NCI-H1436 treated with DMSO at 0.1 percent for 48 hours (cell line): ENCODE results near the gene LBX1.

Experiments used
- DNase-seq: peaks from one replicate; lab custom pipeline; 2025; lab: John Stamatoyannopoulos, UW

LBX1 gene

DNA sequence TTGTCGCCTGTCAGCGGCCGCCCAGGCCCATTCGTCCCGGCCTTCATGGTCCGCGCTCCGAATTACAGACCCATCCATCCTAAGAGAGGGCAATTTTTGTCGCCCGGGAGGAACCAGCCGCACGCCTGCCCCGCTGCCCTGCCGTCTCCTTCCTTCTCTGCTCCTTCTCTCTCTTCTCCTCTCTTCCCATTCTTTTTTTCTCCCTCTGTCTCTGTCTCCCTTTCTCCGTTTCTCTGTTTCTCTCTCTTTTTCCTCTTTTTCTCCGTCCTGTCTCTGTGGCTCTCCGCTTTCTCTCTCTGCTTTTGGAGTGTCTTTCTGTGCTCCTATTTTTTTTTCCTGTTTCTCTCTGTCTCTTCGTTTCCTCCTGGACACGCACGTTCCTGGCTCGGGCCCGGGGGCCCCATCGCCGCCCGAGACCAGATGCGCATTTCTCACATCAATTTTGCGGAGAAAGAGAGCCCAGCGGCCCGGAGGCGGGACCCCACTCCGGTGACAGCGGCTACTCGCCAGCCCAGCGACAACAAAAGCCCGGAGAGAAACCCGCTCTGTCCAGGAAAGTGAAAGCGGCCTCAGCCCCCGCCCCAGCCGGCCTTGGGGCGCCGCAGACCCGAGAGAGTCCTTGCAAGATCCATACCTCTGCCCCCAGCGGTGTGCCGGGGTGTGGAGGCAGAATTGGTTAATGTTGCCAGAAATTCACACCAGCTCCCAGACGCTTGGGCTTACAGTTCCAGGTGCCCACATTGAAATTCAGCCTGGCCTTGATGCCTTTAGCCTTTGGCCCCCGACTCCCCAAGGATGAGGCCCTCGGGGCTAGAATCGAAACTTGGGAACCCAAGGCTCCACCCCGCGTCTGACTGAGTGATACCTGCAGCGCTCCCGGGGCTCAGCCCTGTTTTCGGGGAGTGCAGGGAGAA lies 4.1 kb downstream of the LBX1 start:
- no peak for DNase-seq

GRCh38 chr10:101224060-101224909 lies 5.0 kb downstream of the LBX1 start:
- DNase-seq = no peak

DNA sequence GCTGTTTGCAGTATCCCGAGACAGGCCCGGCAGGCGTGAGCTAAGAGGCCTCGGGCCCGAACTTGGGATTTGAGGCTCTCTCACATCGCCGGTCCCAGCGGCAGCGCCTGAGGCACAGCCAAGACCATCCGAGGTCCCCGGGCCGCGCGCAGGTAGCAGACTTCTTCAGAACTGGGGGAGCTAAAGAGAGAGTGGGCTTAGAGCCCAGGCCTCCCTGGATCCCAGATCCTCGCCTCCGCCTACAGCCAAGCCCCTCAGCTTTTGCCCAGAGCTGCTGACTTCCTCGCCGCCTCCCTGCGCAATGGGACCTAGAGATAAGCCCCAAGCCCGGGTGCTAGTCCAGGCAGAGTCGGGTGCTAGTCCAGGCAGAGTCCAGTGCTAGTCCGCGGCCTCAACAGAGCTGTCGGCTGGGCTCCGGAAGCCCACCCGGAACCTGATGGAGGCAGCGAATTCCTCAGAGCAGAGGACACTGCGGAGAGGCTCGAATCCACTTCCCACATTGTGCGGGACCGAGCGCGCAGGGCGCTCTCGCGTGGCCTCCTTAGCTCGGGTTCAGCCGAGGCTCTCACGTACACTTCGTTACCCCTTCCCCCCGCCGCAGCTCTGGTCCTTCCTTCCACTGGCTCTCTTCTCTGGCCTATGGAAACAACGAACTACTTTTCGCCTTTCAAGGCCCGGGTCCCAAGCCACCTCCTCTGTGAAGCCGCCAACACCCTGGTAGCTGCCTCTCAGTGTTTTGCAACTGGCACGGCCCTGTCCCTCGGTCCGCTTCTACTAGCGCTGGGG lies 5.8 kb downstream of the LBX1 start:
- no peak for DNase-seq

- no peak for DNase-seq
Measured at GRCh38 chr10:101222683-101223273, 6.5 kb downstream of the LBX1 start.

GRCh38 chr10:101221963-101222531 lies 7.2 kb downstream of the LBX1 start:
- DNase-seq = no peak

GRCh38 chr10:101221549-101221948 lies 7.7 kb downstream of the LBX1 start:
- DNase-seq = no peak

DNA sequence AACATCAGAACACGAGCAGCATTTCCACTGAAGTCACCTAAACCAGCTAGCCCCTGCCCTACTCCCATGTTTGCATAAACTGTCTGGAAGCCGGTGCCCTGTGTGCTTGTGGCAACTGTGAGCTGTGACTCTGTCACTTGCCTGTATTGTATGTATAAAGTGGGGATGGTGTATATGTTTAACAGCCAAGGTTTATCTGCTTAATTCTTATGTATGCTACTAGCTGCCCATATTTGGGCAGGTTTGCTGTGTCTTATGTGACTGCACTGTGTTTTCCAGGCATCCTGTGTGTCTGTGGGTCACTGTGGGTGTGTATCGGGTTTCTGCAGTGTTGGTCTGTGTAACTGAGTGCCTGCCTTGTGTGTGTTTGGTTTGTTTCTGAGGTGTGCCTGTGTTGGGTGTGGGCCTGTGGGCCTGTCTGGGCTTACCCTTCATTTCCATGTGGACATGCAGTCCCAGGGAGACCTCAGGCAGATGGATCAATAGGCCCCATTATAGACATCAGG lies 9.3 kb downstream of the LBX1 start:
- no peak for DNase-seq

- DNase-seq = no peak
Measured at GRCh38 chr10:101219139-101219945, 9.9 kb downstream of the LBX1 start.

GRCh38 chr10:101218351-101219138 lies 10.7 kb downstream of the LBX1 start:
- no peak for DNase-seq

- peak; percentile 6 for DNase-seq
Measured at GRCh38 chr10:101217450-101218281, 11.6 kb downstream of the LBX1 start.

DNA sequence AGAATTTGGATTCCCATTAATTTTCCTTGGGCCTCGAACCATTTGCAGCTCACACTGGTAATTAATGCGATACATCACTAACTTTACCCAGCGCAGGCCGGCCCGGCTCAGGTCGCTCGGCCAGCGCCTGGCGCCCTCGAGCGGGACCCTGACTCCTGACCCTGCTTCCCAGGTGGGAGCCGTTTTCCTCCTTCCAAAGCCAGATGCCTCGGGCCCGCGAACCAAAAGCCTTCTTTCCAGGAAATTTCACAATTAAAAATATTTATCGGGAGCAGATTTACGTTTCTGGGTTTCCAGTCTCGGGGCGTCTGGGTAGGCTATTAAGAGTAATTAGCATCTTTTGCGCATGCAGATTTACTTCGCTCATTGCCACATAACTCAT lies 12.2 kb downstream of the LBX1 start:
- no peak for DNase-seq

GRCh38 chr10:101216207-101217043 lies 12.8 kb downstream of the LBX1 start:
- no peak for DNase-seq

DNA sequence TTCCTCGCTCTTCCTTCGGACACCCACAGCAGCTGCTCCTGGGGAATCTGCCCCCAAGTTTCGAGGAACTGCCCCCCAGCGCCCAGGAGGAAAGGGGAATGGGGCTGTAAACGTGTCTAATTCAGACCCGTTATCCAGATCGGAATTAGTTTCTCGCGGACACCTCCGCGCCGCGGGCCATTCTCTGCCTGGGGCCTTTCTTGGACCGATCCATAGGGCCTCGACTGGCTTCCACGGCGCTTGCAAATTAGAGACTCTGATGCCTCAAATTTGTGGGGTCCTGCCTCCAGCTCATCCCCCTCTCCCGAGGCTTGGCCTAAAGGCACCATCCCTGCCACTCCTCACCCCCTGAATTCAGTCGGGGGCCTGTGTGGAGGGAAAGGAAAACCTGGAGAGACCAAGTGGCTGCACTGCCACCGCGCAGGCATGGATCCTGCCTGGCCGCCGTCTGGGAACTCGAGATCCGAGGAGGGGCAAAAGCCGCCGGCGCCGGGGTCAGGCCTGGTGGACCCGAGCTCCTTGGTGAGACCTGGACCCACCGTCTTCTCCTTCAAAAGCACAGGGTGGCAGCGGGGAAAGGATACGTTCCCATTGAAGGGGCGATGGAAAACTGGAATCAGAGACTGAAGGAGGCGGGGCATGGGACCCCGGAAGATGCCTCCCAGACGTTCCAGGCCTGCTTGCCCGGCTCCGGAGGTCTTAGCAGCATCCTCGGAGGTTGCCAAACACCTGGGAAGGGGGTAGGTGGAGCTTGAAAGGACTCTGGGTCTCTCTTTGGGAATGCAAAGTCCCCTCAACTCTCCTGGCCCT lies 13.7 kb downstream of the LBX1 start:
- no peak for DNase-seq

- DNase-seq = no peak
Measured at GRCh38 chr10:101214446-101215396, 14.5 kb downstream of the LBX1 start.

- no peak for DNase-seq
Measured at GRCh38 chr10:101208543-101208942, 20.7 kb downstream of the LBX1 start.

DNA sequence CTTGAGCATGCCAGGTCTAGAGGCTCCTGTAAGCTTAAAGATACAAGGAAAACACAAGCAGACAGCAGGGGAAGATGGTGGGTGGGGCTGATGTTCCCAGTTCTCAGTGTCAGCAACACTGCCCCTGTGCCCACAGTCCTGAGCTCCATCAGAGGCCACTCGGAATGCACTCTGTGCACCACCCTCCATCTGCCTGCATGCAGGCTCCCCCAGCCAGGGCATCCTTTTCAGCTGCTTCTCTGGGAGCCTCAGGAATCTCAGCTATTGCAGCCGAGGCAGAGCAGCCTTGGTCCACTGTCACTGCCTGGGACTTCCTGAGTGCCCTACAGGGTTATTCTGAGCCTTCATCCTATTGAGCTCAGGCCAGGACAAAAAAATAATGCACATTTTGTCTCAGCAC lies 22.2 kb downstream of the LBX1 start:
- no peak for DNase-seq
